WTC11 (cell line): Measurements from ENCODE around the gene APRT. TPM values are rescaled to one million over a fixed set of nuclear protein-coding genes. Genes with fewer than 3 reads are reported as not detected.

Experiments used
- ATAC-seq: fragments of 200-7000 bp; cut with Tn5 transposase; 2 replicates; pipeline ENCODE4 v1.10.0; 2021; ENCODE audit warnings: mild to moderate bottlenecking, moderate library complexity
- CTCF ChIA-PET: fragments of 300-600 bp; sonication (Branson Sonifier 250); formaldehyde crosslinking; loops from one replicate; lab custom pipeline; 2021; ENCODE audit warnings: antibody characterized with exemption; lab: Charles Lee
- POLR2A ChIA-PET: fragments of 350-600 bp; sonication (Branson Sonifier 250); formaldehyde crosslinking; loops from one replicate; lab custom pipeline; 2021; ENCODE audit warnings: antibody characterized with exemption; lab: Charles Lee
- DNase-seq: peaks from one replicate; pipeline ENCODE4 v3.0.0; 2021; ENCODE audit warnings: low spot score
- H3K27ac Mint-ChIP-seq: 2 replicates; pipeline ENCODE4 v1.8.0; 2021; ENCODE audit warnings: mixed read lengths
- H3K27me3 Mint-ChIP-seq: 2 replicates; pipeline ENCODE4 v1.8.0; 2021; ENCODE audit warnings: low read depth, mild to moderate bottlenecking, moderate library complexity, mixed read lengths
- H3K36me3 Mint-ChIP-seq: 2 replicates; pipeline ENCODE4 v1.8.0; 2021; ENCODE audit warnings: mixed read lengths
- H3K4me1 Mint-ChIP-seq: 2 replicates; pipeline ENCODE4 v1.8.0; 2022; ENCODE audit warnings: mixed read lengths
- H3K4me3 Mint-ChIP-seq: 2 replicates; pipeline ENCODE4 v1.8.0; 2021; ENCODE audit warnings: mild to moderate bottlenecking, moderate library complexity, mixed read lengths
- H3K9me3 Mint-ChIP-seq: 2 replicates; pipeline ENCODE4 v1.8.0; 2021; ENCODE audit warnings: mixed read lengths
- CREB1 ChIP-seq: sonication (generic); formaldehyde crosslinking; IDR thresholded peaks from 2 replicates; pipeline ENCODE4 v1.8.0; 2023; ENCODE audit warnings: mild to moderate bottlenecking, missing genetic modification reagents
- CREM ChIP-seq: sonication (generic); formaldehyde crosslinking; IDR thresholded peaks from 2 replicates; pipeline ENCODE4 v1.8.1; 2022; ENCODE audit warnings: mild to moderate bottlenecking, missing genetic modification reagents, moderate library complexity
- ESRRA ChIP-seq: sonication (generic); formaldehyde crosslinking; IDR thresholded peaks from 2 replicates; pipeline ENCODE4 v1.8.1; 2022; ENCODE audit warnings: mild to moderate bottlenecking, missing genetic modification reagents, borderline replicate concordance
- ETV6 ChIP-seq: sonication (generic); formaldehyde crosslinking; IDR thresholded peaks from 2 replicates; pipeline ENCODE4 v1.8.1; 2022; ENCODE audit warnings: mild to moderate bottlenecking, missing genetic modification reagents
- FOXK1 ChIP-seq: sonication (generic); formaldehyde crosslinking; IDR thresholded peaks from 2 replicates; pipeline ENCODE4 v1.8.0; 2022; ENCODE audit warnings: mild to moderate bottlenecking, moderate library complexity, missing genetic modification reagents
- GTF2I ChIP-seq: fragments of 250-450 bp; sonication (Bioruptor Pico); conservative IDR thresholded peaks from 2 replicates; pipeline ENCODE4 v1.4.0; 2021; ENCODE audit warnings: mild to moderate bottlenecking
- NFE2L1 ChIP-seq: sonication (generic); formaldehyde crosslinking; IDR thresholded peaks from 2 replicates; pipeline ENCODE4 v1.8.1; 2023; ENCODE audit warnings: missing genetic modification reagents
- NFYB ChIP-seq: sonication (generic); formaldehyde crosslinking; conservative IDR thresholded peaks from 2 replicates; pipeline ENCODE4 v1.8.0; 2022; ENCODE audit warnings: low read depth, missing genetic modification reagents
- RELA ChIP-seq: sonication (generic); formaldehyde crosslinking; IDR thresholded peaks from 2 replicates; pipeline ENCODE4 v1.8.1; 2022; ENCODE audit warnings: missing genetic modification reagents, mild to moderate bottlenecking, borderline replicate concordance
- SMAD3 ChIP-seq: sonication (generic); formaldehyde crosslinking; IDR thresholded peaks from 2 replicates; pipeline ENCODE4 v1.8.0; 2022; ENCODE audit warnings: missing genetic modification reagents, mild to moderate bottlenecking, borderline replicate concordance
- TP53 ChIP-seq: sonication (generic); formaldehyde crosslinking; IDR thresholded peaks from 2 replicates; pipeline ENCODE4 v1.8.1; 2023; ENCODE audit warnings: mild to moderate bottlenecking, missing genetic modification reagents
- ZNF121 ChIP-seq: sonication (generic); formaldehyde crosslinking; IDR thresholded peaks from 2 replicates; pipeline ENCODE4 v1.8.0; 2023; ENCODE audit warnings: missing genetic modification reagents
- ZNF232 ChIP-seq: sonication (generic); formaldehyde crosslinking; IDR thresholded peaks from 2 replicates; pipeline ENCODE4 v1.8.0; 2022; ENCODE audit warnings: mild to moderate bottlenecking, missing genetic modification reagents
- ZNF416 ChIP-seq: fragments of 250-450 bp; sonication (Bioruptor Pico); IDR thresholded peaks from 2 replicates; pipeline ENCODE4 v1.9.0; 2021; ENCODE audit warnings: mild to moderate bottlenecking, inconsistent platforms
- total RNA-seq: library from RNA; stranded (reverse); gene quantifications from 3 replicates; pipeline ENCODE4 v1.2.3, GENCODE V29; 2021
- TF ChIP-seq, protein P1 (sequence below): sonication (generic); formaldehyde crosslinking; IDR thresholded peaks from 2 replicates; pipeline ENCODE4 v1.8.1; 2023; ENCODE audit warnings: mild to moderate bottlenecking, missing genetic modification reagents, moderate library complexity
- TF ChIP-seq, protein P2 (sequence below): sonication (generic); formaldehyde crosslinking; IDR thresholded peaks from 2 replicates; pipeline ENCODE4 v1.8.0; 2022; ENCODE audit warnings: mild to moderate bottlenecking, missing genetic modification reagents
- TF ChIP-seq, protein P3 (sequence below): sonication (generic); formaldehyde crosslinking; IDR thresholded peaks from 2 replicates; pipeline ENCODE4 v1.8.1; 2022; ENCODE audit warnings: low read depth, missing genetic modification reagents, borderline replicate concordance
- TF ChIP-seq, protein P4 (sequence below): fragments of 250-450 bp; sonication (Bioruptor Pico); conservative IDR thresholded peaks from 2 replicates; pipeline ENCODE4 v1.9.0; 2021; ENCODE audit warnings: mild to moderate bottlenecking
- TF ChIP-seq, protein P5 (sequence below): sonication (generic); formaldehyde crosslinking; IDR thresholded peaks from 2 replicates; pipeline ENCODE4 v1.8.1; 2022; ENCODE audit warnings: low read depth, mild to moderate bottlenecking, moderate library complexity, missing genetic modification reagents, borderline replicate concordance

The APRT gene
- total RNA-seq, 1 experiment from 2014 or later: 288 TPM

DNA sequence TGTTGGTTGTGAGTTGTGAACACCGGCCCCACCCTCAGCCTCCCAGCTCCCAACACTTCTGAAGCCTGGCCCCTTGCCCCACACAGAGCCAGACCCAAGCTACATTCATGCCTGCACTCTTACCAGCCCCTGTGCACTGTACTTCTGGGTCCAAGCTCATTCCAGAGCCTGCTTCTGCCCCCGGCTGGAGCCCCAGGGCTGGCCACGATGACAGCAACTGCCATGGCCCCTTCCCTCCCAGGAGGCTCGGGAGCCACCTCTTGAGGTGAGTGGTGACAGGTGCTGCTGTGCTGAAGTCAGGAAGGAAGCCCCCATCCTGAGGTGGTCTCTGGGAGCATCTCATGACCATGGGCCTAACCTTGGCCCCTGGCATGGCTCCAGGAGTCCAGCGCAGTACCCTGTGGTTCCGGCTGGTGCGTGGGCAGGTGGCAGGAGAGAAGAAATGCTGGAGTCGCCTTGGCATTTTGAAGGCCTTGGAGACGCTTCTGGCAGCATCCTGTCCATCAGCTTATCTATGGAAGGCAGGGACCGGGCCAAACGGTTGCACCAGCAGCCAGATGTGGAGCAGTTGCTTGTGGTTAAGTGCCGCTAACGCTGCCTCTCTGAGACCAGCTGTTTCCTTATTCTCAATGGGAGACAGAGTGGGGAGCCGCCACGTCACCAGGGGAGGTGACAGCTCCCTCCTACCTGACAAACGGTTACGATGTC lies 12.0 kb downstream of the APRT start:
- Mint-ChIP-seq H3K36me3 (no peaks in the 10 kb centered on the region), H3K27ac (0 out of 2 replicates have a peak overlapping the region, but pooled peaks have one; percentile 25), H3K9me3 (no peaks in the 10 kb centered on the region), H3K27me3 (no peaks in the 10 kb centered on the region), H3K4me1 (no peaks in the 10 kb centered on the region), H3K4me3 (no peak overlapping the region)
- TF ChIP-seq CREM (CRISPR knock-in tag): no peak
- TF ChIP-seq ZNF121 (CRISPR knock-in tag): no peak
- TF ChIP-seq NFE2L1: no peak
- no peak for TF ChIP-seq RELA (CRISPR knock-in tag)
- no peak for TF ChIP-seq FOXK1 (CRISPR knock-in tag)
- TF ChIP-seq, protein P1, sequence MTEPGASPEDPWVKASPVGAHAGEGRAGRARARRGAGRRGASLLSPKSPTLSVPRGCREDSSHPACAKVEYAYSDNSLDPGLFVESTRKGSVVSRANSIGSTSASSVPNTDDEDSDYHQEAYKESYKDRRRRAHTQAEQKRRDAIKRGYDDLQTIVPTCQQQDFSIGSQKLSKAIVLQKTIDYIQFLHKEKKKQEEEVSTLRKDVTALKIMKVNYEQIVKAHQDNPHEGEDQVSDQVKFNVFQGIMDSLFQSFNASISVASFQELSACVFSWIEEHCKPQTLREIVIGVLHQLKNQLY (CRISPR knock-in tag): no peak
- TF ChIP-seq NFYB (CRISPR knock-in tag): no peak
- TF ChIP-seq, protein P2, sequence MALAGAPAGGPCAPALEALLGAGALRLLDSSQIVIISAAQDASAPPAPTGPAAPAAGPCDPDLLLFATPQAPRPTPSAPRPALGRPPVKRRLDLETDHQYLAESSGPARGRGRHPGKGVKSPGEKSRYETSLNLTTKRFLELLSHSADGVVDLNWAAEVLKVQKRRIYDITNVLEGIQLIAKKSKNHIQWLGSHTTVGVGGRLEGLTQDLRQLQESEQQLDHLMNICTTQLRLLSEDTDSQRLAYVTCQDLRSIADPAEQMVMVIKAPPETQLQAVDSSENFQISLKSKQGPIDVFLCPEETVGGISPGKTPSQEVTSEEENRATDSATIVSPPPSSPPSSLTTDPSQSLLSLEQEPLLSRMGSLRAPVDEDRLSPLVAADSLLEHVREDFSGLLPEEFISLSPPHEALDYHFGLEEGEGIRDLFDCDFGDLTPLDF (CRISPR knock-in tag): no peak
- no peak for TF ChIP-seq ETV6 (CRISPR knock-in tag)
- no peak for TF ChIP-seq ESRRA (CRISPR knock-in tag)
- ATAC-seq (no peak), DNase-seq (no peak)
- ChIA-PET CTCF (interaction anchor here (0.5 to 3.7 kb wide), 4 partner anchors 13 to 62 kb away, joined by 3 to 31 read pairs (median 6); no protein-coding TSS in a partner anchor), POLR2A (no interaction called here)

DNA sequence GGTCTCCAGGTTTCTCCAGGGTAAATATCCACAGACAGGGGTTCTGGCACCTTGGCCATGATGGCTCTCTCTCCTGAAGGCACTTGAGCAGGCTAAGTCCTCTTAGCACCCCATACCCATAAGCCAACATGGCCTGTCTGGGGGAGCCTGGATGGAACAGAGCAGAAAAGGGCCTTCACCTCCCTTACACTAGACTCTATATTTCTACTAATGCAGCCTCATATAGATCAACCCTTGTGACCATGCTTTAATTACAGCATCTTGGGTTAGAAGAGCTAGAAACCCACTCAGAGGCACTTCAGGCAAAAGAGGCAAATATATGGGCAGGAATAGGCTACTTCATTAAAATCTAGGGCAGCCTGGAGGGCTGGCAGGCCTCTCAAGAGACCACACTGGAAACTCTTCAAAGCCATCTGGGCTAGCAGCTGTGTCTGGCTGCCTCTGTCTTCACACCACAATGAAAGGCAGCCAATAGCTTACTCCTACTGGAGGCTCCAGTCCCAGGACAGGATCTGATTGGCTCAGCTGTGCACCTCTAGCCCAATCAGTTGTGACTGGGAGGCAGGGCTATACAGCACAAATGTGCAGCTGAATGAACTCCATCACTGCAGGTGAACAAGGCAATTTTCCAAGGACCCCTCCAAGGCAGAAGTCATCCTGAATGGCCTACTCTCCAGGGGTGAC lies 12.8 kb downstream of the APRT start:
- ATAC-seq (peak; percentile 21), DNase-seq (no peak)
- Mint-ChIP-seq H3K36me3 (no peaks in the 10 kb centered on the region), H3K27me3 (no peaks in the 10 kb centered on the region), H3K9me3 (no peaks in the 10 kb centered on the region), H3K27ac (no peak overlapping the region), H3K4me3 (no peak overlapping the region), H3K4me1 (no peaks in the 10 kb centered on the region)
- POLR2A ChIA-PET: no interaction called here
- CTCF ChIA-PET: interaction anchor here (0.5 to 3.7 kb wide), 4 partner anchors 12 to 62 kb away, joined by 3 to 31 read pairs (median 6); no protein-coding TSS in a partner anchor
- TF ChIP-seq, protein P3, sequence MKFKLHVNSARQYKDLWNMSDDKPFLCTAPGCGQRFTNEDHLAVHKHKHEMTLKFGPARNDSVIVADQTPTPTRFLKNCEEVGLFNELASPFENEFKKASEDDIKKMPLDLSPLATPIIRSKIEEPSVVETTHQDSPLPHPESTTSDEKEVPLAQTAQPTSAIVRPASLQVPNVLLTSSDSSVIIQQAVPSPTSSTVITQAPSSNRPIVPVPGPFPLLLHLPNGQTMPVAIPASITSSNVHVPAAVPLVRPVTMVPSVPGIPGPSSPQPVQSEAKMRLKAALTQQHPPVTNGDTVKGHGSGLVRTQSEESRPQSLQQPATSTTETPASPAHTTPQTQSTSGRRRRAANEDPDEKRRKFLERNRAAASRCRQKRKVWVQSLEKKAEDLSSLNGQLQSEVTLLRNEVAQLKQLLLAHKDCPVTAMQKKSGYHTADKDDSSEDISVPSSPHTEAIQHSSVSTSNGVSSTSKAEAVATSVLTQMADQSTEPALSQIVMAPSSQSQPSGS (CRISPR knock-in tag): no peak
- TF ChIP-seq NFYB (CRISPR knock-in tag): peak; percentile 64

DNA sequence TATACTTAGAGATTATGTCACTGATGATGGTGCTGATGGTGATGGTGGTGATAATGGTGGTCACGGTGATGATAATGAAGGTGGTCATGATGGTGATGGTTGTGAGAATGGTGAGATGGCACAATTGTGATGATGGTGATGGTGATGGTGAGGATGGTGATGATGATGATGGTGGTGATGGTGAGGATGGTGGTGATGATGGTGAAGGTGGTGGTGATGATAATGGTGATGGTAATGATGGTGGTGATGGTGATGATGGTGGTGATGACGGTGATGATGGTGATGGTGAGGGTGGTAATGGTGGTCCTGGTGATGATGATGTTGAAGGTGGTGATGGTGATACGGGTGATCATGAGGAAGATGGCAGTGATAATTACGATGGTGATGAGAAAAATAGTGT lies 13.7 kb downstream of the APRT start:
- POLR2A ChIA-PET: no interaction called here

More for the DNA sequence above, 13.7 kb downstream of the APRT start:
- H3K36me3 Mint-ChIP-seq: no peaks in the 10 kb centered on the region
- DNase-seq (no peak), ATAC-seq (no peak)
- peaks cover 2% of the 10 kb centered on the region; the same call in 1 of the 2 replicates for H3K4me1 Mint-ChIP-seq
- TF ChIP-seq ZNF232 (CRISPR knock-in tag): no peak
- TF ChIP-seq CREB1 (CRISPR knock-in tag): no peak
- TF ChIP-seq SMAD3: no peak
- no peak for TF ChIP-seq RELA (CRISPR knock-in tag)
- TF ChIP-seq TP53 (CRISPR knock-in tag): no peak
- TF ChIP-seq, protein P4, sequence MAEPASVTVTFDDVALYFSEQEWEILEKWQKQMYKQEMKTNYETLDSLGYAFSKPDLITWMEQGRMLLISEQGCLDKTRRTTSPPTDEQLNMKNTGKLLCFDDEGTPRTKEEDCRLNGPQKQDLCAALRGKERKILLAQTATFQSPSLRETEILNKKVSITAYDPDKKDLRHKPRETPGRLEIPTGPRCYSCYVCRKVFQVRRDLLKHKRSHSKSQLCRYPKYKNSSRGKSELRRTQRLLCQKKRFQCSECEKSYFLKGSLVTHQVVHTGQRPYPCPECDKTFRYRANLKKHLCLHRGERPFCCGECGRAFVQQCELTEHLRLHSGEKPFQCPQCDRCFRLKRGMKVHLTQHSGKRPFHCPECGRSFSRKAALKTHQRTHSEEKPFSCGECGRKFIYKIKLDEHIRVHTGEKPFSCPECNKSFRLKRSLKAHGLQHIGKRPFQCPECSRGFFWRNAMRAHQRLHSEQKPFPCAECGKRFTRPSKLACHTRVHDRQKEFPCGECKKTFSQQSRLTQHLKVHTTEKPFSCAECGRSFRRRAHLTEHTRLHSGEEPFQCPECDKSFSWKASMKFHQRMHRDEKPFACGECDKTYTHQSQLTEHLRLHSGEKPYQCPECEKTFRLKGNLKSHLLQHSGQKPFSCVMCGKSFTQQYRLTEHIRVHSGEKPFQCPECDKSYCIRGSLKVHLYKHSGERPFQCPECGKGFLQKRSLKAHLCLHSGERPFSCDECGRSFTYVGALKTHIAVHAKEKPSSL (CRISPR knock-in tag): no peak
- TF ChIP-seq ZNF416 (CRISPR knock-in tag): no peak
- TF ChIP-seq, protein P5, sequence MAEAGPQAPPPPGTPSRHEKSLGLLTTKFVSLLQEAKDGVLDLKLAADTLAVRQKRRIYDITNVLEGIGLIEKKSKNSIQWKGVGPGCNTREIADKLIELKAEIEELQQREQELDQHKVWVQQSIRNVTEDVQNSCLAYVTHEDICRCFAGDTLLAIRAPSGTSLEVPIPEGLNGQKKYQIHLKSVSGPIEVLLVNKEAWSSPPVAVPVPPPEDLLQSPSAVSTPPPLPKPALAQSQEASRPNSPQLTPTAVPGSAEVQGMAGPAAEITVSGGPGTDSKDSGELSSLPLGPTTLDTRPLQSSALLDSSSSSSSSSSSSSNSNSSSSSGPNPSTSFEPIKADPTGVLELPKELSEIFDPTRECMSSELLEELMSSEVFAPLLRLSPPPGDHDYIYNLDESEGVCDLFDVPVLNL: no peak
- TF ChIP-seq GTF2I (CRISPR knock-in tag): no peak
- CTCF ChIA-PET: interaction anchor here (1.1 kb wide), 1 partner anchor 14 kb away, joined by 4 read pairs; no protein-coding TSS in a partner anchor
- no peaks in the 10 kb centered on the region for H3K27me3 Mint-ChIP-seq
- no peaks in the 10 kb centered on the region for H3K9me3 Mint-ChIP-seq
- no peak overlapping the region for H3K27ac Mint-ChIP-seq
- H3K4me3 Mint-ChIP-seq: no peak overlapping the region
